ENCODE results near the gene ABCB1. TPM values are rescaled to one million over a fixed set of nuclear protein-coding genes. Genes with fewer than 3 reads are reported as not detected.
A peak's percentile ranks its signal among the peaks of the same experiment; 100 is the strongest.

Gene ABCB1
- total and polyA plus RNA-seq, 2 of the 13 experiments (the other 11 are each of a cell fraction or from before 2014, with no cell fraction given), result 42.8 to 52.6 TPM

- no peak for TF ChIP-seq SKIL (CRISPR knock-in tag; IDR thresholded peaks at IDR 0.05; ENCODE audit: borderline replicate concordance)
- peak; percentile 80; the same call in 1 of the 2 replicates for TF ChIP-seq ZNF512B (CRISPR knock-in tag; IDR thresholded peaks at IDR 0.05; ENCODE audit: borderline replicate concordance)
- TF ChIP-seq PRMT3 (CRISPR knock-in tag; IDR thresholded peaks at IDR 0.05; ENCODE audit: borderline replicate concordance, low read depth), result no peak; the same call in 1 of the 2 replicates
- no peak for TF ChIP-seq ZNF3 (CRISPR knock-in tag; IDR thresholded peaks at IDR 0.05)
- peak; percentile 57; the same call in 1 of the 2 replicates for TF ChIP-seq TFDP1 (CRISPR knock-in tag; IDR thresholded peaks at IDR 0.05; ENCODE audit: borderline replicate concordance)
- no peak for TF ChIP-seq AFF4 (CRISPR knock-in tag; IDR thresholded peaks at IDR 0.05)
- TF ChIP-seq ZNF615 (CRISPR knock-in tag; IDR thresholded peaks at IDR 0.05; ENCODE audit: borderline replicate concordance), result no peak
- peak; percentile 75 for TF ChIP-seq HNF1B (CRISPR knock-in tag; IDR thresholded peaks at IDR 0.05)
- TF ChIP-seq ZNF7 (CRISPR knock-in tag; IDR thresholded peaks at IDR 0.05), result no peak
- TF ChIP-seq ZNF460 (CRISPR knock-in tag; IDR thresholded peaks at IDR 0.05; ENCODE audit: borderline replicate concordance), result no peak
- TF ChIP-seq GLMP (CRISPR knock-in tag; IDR thresholded peaks at IDR 0.05; ENCODE audit: borderline replicate concordance), result no peak
- no peak; the same call in 1 of the 2 replicates for TF ChIP-seq REPIN1 (CRISPR knock-in tag; IDR thresholded peaks at IDR 0.05; ENCODE audit: borderline replicate concordance, low read depth)
Observed at GRCh38 chr7:87600130-87601124, at the start of gene ABCB1 (continued).
